CD4-positive, alpha-beta T cell treated with Interleukin-1 beta for 1 hour (primary cell): Measurements from ENCODE around the gene PTPRJ.

Experiments used
- DNase-seq, 2 donors: peaks; one replicate each; pipeline ENCODE4 v3.0.0-alpha.2; 2020 to 2022

PTPRJ gene

GRCh38 chr11:48074425-48075181, 94.2 kb downstream of the PTPRJ start:
- no peak for DNase-seq

GRCh38 chr11:48075637-48076036, 95.3 kb downstream of the PTPRJ start:
- no peak for DNase-seq

- DNase-seq = no peak
Measured at GRCh38 chr11:48077251-48077650, 96.9 kb downstream of the PTPRJ start.

- no peak for DNase-seq
Measured at GRCh38 chr11:48078689-48079088, 98.3 kb downstream of the PTPRJ start.

GRCh38 chr11:48079596-48079995, 99.2 kb downstream of the PTPRJ start:
- no peak for DNase-seq

- DNase-seq = no peak
Measured at GRCh38 chr11:48080301-48080861, 100.0 kb downstream of the PTPRJ start.

GRCh38 chr11:48081151-48082010, 101.0 kb downstream of the PTPRJ start:
- DNase-seq = peak; percentile 10 to 42

GRCh38 chr11:48082771-48083170, 102.4 kb downstream of the PTPRJ start:
- no peak for DNase-seq

- no peak for DNase-seq
Measured at GRCh38 chr11:48083421-48083820, 103.1 kb downstream of the PTPRJ start.

- no peak for DNase-seq
Measured at GRCh38 chr11:48085688-48086087, 105.3 kb downstream of the PTPRJ start.

- DNase-seq = no peak
Measured at GRCh38 chr11:48087422-48087821, 107.1 kb downstream of the PTPRJ start.

- no peak for DNase-seq
Measured at GRCh38 chr11:48087974-48088681, 107.8 kb downstream of the PTPRJ start.

GRCh38 chr11:48088682-48089050, 108.3 kb downstream of the PTPRJ start:
- DNase-seq = no peak

GRCh38 chr11:48090174-48090573, 109.8 kb downstream of the PTPRJ start:
- no peak for DNase-seq

- DNase-seq = no peak
Measured at GRCh38 chr11:48091426-48092102, 111.2 kb downstream of the PTPRJ start.

- DNase-seq = no peak
Measured at GRCh38 chr11:48093323-48093722, 113.0 kb downstream of the PTPRJ start.

GRCh38 chr11:48093795-48094642, 113.7 kb downstream of the PTPRJ start:
- peak in 1 of 2 donors; percentile 9 for DNase-seq

GRCh38 chr11:48094643-48095339, 114.4 kb downstream of the PTPRJ start:
- DNase-seq = no peak

GRCh38 chr11:48095779-48096470, 115.6 kb downstream of the PTPRJ start:
- no peak for DNase-seq
